Ureter (tissue), 1 donor: ENCODE data around the gene UST. TPM values are rescaled to one million over a fixed set of nuclear protein-coding genes. Genes with fewer than 3 reads are reported as not detected.

Source experiments
- DNase-seq: peaks from one replicate; pipeline ENCODE4 v3.0.0-alpha.2; 2020; ENCODE audit warnings: low spot score
- total RNA-seq: library from RNA; stranded (reverse); gene quantifications from one replicate; pipeline ENCODE4 v1.2.4, GENCODE V29; 2023
- donor health status: DM: yes; HTN: yes; CAD: no.

Gene UST
- total RNA-seq, 1 donor from 2014 or later, result 30.9 TPM

DNA sequence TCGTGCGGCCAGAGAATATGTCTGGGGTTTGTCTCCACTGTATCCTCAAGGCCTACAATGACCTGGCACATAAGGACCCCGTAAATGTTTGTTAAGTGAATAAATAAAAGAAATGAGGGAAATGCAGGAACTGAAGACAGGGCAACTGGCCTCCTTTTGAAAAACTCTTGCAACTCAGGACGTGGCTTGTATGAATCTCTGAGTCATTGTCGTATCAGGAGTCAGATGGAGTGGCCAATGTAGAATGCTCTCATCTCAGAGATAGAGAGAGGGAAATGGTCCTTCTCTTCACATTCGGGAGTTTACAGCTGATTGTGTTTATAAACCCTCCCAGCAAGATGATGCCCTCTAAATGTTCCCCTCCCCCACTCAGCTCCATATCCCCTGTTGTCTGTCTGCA is 57.1 kb downstream of the UST start:
- no peak for DNase-seq

DNA sequence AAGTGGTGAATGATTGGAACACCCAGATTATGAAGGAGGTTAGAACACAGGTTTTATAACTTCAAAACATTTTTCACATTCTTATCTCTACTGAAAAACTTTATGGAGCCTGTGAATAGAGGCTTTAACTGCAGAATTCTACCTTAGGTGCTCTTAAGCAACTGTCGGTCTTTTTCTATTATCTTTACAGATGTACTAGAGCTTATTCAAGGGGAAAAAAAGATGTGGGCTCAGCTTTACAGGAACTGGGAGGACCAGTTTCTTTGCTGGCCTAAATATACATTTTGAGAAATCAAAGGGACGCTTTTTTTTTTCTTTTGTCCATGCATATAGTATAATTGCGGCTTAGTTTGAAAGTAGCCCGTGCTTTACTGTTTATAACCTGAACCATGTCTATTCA is 58.9 kb downstream of the UST start:
- no peak for DNase-seq

DNA sequence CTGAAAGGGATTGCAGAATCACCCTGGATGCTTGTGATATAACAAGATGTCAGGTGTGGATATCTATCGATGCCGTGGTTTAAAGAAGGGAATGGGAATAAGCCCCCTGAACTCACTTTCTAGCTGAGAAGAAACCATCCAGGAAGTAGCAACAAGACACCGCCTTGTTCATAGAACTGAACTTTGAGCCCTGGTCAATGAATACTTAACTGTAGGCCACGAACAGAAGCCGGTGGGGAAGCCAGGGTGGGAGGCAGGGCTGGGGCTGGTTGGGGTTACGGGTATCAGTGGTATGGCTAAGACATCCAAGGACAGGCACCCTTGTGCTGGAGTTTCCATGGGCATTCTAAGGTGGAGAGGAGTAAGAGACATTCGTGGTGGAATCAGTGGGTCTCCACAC is 61.0 kb downstream of the UST start:
- no peak for DNase-seq

DNA sequence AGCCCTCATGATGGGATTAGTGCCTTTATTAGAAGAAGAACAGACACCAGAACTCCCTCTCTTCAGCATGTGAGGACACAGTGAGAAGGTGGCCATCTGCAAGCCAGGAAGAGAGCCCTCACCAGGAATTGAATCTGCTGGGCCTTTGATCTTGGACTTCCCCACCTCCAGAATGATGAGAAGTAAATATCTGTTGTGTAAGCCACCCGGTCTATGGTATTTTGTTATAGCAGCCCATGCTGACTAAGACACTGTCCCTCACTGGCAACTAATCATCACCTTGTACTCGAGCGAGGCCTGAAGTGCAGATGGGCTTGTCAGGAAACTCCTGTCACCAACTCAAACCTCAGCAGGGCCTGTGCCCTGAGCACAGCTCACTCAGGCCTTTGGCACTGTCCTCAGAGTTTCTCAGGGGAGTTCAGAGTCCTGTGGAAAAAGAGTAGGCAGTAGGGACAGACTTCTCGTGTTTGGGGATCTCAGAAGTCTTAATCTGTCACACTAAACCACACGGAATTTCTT is 62.0 kb downstream of the UST start:
- no peak for DNase-seq

DNA sequence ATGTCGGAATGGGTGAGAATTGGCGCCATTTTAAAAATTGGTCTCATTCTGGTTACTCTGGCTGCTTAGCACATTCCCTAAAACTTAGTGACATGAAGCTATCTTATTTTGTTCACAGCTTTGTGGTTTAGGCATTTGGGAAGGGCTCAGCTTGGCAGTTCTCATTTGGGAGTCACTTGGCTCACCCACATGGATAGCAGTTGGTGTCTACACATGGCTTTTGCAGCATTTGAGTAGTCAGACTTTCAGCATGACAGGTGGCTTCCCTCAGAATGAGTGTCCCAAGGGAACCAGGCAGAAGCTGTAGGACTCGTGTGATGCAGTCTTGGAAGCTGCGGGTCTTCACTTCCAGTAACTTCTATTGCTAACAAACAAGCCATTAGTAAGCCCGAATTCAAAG is 64.6 kb downstream of the UST start:
- DNase-seq, result no peak

DNA sequence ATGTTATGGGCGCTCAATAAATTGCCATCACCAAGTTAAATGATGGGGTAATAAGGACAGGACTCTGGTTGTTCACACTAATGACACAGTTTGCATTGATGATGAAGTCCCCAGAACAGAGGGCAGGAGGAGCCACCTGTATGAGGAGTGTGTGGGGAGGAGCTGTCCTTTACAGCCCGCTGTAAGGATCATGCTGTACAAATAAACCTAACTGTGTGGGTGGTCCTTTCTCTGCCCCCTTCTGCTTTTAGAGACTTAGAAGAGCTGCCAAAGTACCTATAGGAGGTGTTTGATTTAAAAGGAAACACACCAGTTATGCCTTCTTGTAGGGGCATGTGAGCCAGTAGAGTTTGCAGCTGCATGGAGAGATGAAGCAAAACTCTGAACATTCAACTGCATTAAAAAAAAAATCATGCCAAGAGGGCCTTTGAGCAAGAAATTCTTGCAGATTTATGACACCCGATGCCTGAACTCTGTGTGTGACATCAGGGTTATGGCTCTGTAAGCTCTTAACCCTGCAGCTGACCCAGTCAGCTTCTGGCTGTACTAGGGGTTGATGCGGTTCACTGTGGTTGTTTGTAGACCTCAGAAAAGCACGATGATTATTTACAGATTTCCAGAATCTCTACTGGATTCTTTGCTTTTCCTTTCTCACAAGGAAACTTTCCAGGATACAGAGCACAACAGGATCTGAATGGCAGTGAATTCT is 67.4 kb downstream of the UST start:
- DNase-seq, result no peak

DNA sequence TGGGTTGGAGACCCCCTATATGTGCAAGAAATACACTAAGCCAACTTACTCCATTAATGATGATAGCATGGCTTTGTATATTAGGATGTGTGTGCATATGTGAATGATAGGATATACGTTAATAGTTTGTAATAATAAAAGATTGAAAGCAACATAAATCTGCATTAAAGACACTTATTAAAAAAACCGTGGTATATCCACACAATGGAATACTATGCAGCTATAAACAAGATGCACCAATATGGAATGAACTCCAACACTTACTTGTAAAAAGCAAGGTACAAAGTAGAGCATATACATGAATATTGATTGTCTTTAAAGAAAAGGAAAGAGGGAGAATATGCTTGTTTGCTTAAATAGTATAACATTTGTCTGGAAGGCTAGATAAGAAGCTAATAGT is 68.0 kb downstream of the UST start:
- DNase-seq, result no peak

DNA sequence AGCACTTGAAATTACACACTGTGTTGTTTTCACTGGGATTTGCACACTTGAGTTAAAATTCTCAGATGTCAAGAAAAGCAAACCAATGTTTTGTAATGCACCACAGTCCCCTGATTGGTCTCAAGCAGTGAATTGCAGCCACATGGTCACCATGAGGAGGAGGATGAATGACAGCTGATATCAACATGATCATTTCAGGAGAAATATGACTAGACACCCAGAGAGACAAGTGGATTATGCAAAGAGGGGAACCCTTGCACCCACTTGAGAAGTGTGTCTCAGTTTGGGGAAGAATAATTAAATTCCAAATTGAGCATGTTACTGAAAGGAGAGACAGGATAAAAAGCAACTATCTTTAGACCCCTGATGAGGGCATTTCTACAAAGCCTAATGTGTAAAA is 69.3 kb downstream of the UST start:
- no peak for DNase-seq

DNA sequence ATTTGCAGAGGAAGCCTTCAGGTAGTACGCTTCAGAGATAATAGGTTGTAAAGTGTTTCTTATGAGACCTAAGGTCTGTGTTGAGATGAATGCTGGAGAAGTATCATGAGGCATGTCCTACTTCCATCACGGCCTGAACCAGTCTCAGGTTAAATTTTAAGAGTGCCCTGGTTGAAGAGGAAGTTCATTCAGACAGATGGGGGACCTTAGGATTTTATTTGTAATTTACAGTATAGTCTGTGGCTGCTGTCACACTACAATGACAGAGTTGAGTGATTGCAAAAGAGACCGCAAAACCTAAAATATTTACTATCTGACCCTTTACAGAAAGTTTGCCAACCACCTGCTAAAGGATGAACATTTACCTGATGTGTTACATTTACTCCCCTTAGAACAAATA is 70.9 kb downstream of the UST start:
- no peak for DNase-seq

DNA sequence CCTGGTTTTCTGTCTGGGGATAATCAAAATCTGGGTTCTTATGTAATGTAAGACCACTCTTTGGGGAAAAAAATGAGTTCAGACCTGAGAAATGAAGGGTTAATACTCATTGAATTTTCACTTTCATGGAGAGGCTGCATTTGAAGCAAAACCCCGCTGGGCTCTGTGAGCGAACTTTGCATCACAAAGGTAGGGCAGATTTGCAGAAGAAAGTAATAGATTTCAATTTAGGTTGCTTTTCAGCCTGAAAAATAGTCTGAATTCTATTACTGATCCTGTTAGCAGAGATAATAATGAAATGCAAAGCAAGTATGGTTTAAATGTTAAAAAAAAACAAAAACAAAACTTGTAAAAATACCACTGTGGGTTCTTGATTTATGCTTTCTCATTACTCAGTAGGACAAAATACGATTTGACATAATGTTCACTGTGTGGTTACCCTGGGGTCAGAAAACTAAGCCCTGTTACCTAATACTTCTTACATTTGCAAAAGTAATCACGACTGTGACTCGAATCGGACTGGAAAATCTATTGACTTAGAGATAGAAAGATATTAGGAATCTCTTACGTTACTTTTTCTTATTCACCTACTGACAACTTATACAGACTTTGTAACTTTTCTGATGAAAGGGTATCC is 72.2 kb downstream of the UST start:
- no peak for DNase-seq

DNA sequence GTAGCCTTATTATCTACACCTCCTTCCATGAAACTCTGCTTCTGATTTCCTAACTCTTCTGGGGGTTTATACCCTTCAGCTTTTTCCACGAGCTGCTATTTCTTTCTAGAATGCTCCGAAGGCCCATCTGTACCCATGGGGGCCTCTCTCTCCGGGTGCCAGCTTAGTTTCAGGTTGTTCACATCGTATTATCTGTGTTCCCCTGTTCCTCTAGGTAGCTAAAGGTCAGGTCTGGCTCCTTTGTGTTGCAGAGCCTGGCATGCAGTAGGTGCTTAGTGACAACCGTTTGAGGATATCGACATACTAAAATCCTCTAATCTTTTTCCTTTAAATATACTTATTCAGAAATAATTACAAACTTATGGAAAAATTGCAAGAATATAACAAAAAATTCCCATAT is 73.0 kb downstream of the UST start:
- DNase-seq, result no peak

DNA sequence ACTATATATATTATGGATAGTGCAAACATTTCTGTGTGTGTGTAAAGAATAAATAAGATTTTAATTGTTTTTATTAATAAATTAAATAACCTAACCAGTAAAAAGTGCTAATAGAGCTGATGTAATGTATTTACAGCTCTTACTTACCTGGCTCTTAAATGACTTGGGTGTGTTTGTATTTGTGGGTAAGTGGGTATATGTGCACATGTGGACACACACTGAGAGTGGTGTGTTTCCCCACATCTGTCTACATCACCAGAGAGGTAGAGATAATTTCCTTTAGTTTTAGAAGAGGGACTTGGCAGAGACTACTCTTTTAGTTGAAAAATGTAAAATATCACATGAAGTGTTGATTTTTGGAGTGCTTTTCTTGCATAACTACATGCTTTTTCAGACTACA is 76.0 kb downstream of the UST start:
- DNase-seq, result no peak

DNA sequence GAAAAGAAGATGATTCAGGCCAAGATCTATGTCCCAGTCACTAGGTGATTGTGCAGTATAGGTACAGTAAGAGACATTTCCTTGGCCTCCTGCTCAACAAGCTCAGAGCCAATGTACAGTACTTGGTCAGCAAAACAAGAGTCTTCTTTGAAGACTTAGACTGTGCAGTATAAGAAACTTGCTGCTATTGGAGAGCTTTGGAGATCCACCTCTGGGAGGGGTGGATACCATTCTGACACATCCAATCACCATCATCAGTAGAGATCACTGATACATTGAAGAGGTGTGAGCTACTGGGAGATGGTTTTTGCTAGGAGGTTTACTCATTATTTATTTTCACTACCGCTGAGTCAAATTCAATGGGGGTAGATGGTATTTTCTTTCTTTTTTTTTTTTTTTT is 77.5 kb downstream of the UST start:
- no peak for DNase-seq

DNA sequence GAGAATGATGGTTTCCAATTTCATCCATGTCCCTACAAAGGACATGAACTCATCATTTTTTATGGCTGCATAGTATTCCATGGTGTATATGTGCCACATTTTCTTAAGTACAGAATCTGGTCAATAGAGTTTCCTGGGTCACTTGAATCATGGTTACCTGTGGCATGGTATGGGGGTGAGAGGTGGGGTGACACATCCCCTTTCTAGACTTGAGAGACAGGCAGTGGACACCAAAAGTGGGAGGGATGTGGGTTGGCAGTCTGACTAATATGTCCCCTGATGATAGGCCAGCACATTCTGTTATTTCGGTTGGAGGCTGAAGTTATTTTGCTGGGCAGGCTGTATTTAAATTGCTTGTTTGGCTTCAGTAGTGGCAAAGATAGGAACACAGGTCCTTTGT is 78.1 kb downstream of the UST start:
- no peak for DNase-seq

DNA sequence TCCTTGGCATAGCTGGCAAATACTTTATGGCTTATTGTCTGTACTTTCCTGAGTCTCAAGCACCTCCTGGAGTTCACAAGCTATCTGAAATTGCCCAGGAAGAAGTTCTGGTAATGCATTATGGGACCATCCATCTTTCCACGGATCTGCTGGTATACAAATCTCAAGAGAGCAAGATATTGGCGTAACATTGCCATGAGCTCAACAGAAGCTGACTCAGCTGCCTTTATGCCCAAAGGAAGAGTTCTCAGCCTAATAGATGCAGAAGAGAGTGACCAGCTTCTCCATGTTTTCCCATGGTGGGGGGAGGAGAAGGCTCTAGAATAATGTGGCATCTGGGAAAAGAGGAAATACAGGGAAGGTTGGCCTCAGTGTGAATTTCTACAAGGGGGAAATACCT is 78.7 kb downstream of the UST start:
- no peak for DNase-seq

DNA sequence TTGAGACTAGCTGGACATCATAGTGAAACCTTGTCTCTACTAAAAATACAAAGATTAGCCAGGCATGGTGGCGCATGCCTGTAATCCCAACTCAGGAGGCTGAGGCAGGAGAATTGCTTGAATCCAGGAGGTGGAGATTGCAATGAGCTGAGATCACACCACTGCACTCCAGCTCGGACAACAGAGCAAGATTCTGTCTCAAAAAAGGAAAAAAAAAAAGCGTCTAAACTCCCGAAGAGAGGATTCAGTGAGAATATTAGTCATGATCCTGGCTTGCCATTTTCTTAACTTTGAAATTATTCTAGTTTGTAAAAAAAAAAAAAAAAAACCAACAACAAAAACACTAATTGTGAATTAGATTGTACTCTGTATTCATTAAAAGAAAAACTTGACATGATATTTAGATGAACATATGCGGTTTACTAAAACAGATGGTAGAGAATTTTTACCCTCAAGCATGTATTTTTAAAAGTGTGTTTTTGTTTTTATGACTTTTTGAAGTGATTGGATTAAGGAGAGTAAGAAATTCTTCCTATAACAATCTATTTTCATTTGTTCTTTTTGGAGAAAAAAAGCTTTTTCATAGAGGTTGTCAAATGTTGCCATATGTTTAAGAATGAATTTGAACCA is 80.7 kb downstream of the UST start:
- DNase-seq, result no peak

DNA sequence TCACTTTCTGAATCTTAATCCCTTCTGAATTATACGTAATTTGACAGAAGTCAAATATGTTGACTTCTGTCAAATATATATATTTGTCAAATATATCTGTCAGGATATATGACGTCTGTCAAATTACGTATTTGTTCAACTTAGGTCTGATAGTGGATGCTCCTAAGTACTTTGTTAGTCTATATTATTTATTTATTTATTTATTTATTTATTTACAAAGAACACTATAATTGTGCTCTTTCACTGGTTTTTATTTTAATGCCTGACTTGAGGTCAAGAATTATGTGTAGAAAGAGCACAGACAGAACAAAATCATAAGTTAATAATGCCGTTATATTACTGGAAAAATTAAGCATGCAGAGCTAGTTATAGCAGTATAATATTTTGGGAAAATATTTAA is 81.2 kb downstream of the UST start:
- DNase-seq, result no peak

DNA sequence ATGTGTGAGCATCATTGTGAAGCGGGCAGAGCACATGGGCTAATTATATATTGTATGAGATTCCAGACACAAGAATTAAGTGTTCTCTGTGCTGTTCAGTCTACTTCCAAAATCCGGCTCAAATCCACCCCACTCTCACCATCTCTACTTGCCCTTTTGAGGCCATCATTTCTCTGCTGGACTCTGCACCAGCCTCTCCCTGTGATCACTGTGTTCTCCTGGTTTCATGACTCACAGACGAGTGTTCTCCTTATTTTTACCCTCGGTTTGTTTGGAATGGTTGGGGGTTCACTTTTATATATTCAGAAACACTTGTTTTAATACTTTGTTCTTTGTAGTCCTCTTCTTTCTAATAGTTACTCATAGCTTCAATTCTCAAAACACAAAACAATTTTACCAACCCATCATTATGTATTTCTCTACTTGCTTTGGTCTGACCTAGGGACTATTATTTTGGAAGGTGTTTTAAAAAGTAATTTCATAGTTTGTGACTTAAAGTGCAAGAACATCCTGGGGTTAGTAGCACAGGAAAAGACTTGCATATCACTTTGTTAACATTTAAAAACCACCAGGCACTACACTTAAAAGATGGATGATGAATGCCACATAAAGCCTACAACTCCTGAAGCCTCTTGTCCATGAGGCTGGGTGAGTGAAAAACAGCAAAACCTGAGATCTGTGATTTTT is 82.7 kb downstream of the UST start:
- no peak for DNase-seq

DNA sequence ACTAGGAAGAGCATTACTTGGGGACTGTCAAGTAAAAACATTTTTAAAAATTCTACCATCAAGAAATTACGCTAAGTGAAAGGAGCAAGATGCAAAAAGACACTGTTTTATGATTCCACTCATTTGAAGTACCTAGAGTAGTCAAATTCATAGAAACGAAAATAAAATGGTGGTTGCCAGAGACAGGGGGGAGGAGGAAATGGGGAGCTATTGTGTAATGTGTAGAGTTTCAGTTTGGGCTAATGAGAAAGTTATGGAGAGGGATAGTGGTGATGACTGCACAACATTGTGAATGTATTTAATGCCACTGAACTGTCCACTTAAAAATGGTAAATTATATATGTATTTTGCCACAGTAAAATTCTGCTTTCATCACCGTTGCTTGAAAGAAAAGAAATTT is 83.8 kb downstream of the UST start:
- no peak for DNase-seq

DNA sequence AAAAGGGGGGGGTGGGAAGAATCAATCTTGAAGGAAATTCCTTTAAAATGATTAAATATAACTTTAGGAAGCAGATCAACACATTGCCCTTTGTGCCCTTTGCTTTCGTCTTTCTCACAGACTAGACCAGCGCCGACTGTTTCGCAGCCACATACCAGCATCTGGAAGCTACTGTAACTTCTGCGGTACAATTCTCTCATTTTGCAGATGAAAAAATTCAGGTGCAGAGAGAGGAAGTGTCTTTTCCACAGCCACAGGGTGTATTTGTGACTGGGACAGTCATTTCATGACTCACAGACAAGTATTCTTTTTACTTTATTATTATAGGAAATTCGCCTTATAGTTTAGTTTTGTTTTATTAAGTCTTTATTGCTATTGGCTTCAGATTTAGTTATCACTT is 84.2 kb downstream of the UST start:
- no peak for DNase-seq

DNA sequence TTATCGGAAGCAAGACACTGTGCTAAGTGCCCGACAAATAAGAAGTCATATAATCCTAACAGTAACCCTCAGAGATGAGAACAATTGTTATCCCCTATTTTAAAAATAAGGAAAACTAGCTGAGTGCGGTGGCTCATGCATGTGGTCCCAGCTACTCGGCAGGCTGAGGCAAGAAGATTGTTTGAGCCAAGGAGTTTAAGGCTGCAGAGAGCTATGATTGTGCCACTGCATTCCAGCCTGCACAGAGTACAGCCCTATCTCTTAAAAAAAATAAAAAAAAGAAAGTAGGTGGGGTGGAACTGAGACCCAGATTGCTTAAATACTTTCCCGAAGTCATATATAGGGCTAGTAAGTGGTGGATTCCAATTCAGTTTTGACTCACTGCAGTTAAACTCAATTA is 84.7 kb downstream of the UST start:
- no peak for DNase-seq

DNA sequence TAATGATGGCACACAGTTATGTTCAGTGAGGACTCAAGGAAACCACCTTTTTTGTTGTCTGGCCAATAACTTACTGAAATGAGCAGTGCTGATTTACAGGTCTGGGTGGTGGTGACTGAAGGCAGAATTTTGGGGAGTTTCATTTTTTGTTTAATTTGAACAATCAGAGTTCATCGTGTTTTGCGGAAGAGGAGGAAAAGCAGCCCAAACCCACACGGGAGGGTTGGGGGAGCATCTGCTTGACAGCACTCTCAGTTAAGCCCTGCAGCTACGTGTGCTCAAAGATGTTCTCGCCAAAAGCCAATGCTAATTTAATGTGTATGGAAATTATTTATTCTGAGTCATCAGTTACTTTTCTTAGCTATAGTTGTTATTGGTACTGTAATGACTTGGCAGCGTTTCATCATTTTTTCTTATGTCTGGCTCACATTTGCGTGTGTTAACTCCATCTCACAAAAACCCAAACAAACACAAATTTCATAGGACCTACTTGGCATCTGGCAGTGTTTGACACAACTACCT is 89.2 kb downstream of the UST start:
- no peak for DNase-seq
